Left renal pelvis (tissue), 4 donors: ENCODE results near the gene DAB2. TPM values are rescaled to one million over a fixed set of nuclear protein-coding genes. Genes with fewer than 3 reads are reported as not detected.
"Not testable (repeated sequence)": the region's sequence is repeated elsewhere in the genome, so short reads cannot be mapped to it uniquely, and the experiment has no call there.

Source experiments
- DNase-seq, 4 donors: peaks; one replicate each; pipeline ENCODE4 v3.0.0-alpha.2; 2013; ENCODE audit warnings: low read depth in 4 of 4, low spot score in 3 of 4
- polyA plus RNA-seq, 4 donors: library from polyadenylated mRNA; unstranded; fragments of 120-200 nt; gene quantifications; one replicate each; pipeline ENCODE4 v1.2.1, GENCODE V29; 2013; ENCODE audit not compliant: insufficient read length in 4 of 4

Gene DAB2
- polyA plus RNA-seq, 4 donors, result 125 to 212 (median 182) TPM

- no peak for DNase-seq
Measured at GRCh38 chr5:39353717-39354399, 70.9 kb downstream of the DAB2 start.

DNA sequence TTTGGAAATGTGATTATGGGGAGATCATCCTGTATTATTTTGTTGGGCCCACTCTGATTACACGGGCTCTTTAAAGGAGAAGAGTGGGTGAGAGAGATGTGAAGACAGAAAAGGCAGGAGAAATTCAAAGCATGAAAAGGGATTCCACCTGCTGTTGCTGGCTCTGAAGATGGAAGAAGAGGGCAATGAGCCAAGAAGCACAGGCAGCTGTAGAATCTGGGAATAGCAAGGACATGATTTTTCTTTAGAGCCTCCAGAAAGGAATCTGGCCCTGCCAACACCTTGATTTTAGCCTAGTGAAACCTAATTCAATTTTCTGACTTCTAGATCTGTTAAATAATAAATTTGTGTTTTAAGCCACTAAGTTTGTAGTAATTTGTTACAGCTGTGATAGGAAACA lies 71.8 kb downstream of the DAB2 start:
- DNase-seq, result no peak

GRCh38 chr5:39352170-39352569 lies 72.6 kb downstream of the DAB2 start:
- no peak for DNase-seq

- DNase-seq, result no peak
Measured at GRCh38 chr5:39349484-39349883, 75.3 kb downstream of the DAB2 start.

DNA sequence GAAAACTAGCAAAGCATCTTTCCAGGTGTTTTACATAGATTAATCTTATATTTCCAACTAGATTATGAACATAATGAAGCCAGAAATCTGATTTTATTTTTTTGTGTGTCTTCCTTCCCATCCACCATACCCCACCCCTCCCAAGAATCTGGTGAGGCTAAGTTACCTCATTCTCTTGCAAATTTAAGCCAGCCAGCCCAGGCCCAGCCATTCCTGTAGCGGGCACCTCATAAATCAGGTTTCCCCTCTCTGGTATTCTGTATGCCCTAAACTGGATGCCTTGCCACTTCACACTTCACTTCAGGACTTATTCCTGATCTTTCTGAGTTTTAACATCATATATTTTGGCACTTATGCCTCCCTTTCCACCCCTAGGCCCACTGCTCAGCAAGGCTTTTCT lies 82.3 kb downstream of the DAB2 start:
- no peak for DNase-seq

- no peak for DNase-seq
Measured at GRCh38 chr5:39341896-39342295, 82.9 kb downstream of the DAB2 start.

DNA sequence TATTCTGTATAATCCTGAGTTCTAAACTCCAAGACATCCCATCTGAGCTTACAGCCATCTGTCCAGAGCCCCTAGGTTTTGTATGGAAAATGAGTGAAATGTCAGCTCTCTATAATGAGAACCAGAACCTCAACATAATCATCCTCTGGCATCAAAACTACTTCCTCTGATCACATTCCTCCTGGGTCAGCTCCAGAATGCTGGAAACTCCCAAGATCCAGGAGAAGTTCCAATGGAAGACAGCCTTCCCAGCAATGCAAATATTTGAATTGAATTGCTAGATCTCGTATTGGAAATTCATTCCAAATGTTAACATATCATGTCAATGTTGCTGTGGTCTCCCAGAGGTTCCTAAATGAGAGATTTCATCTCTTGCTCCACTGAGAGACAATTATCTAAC lies 84.3 kb downstream of the DAB2 start:
- DNase-seq, result no peak

DNA sequence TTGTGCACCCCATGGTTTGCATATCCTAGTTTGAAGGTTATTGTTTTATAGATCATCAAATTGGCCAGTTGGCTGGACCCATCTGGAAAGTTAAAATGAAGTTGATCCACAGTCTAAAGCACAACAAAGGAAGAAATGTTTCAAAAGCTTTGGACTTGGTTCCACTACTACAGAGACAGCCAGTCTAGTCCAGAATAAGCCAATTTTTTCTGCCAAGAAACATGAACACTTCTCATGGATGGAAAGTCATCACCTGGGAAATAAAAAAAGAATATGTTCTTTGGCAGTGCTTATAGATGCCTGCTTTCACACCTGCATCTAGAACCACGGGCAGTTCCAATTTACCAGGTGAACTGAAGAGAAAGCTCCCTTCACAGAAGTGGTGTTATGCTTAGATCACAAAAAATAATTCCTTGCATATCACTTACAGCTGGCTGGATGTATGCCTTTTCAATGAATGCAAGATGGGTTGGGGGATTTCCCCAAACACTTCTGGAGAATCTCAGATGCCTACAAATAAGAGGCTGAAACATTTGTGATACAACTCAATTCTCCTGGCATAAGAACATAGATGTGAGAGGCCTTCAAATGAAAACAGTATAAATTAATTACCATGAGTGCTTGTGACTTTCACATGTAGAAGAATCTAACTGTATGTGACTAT lies 87.4 kb downstream of the DAB2 start:
- DNase-seq, result no peak

DNA sequence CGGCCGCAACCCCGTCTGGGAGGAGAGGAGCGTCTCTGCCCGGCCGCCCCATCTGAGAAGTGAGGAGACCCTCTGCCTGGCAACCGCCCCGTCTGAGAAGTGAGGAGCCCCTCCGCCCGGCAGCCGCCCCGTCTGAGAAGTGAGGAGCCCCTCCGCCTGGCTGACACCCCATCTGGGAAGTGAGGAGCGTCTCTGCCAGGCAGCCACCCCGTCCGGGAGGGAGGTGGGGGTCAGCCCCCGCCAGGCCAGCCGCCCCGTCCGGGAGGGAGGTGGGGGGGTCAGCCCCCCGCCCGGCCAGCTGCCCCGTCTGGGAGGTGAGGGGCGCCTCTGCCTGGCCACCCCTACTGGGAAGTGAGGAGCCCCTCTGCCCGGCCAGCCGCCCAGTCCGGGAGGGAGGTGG lies 90.5 kb downstream of the DAB2 start:
- not testable (repeated sequence) for DNase-seq

- DNase-seq, result no peak
Measured at GRCh38 chr5:39333104-39333503, 91.7 kb downstream of the DAB2 start.

- DNase-seq, result no peak
Measured at GRCh38 chr5:39331861-39332381, 92.9 kb downstream of the DAB2 start.

GRCh38 chr5:39328731-39329130 lies 96.0 kb downstream of the DAB2 start:
- DNase-seq, result no peak

DNA sequence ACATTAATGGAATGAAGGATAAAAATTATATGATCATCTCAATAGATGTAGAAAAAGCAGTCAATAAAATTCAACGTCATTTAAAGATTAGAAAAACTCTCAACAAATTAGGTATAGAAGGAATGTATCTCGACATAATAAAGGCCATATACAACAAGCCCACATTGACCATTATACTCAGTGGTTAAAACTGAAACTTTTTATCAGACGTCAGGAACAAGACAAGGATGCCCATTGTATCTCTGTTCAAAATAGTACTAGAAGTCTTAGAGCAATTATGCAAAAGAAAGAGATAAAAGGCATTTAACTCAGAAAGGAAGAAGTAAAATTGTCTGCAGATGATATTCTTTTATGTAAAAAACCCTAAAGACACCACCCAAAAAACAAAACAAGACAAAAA lies 101.2 kb downstream of the DAB2 start:
- no peak for DNase-seq

Other genes starting within 250 kb of the DAB2 start
- 1 to 10 TPM; 3.7 to 4.8 (median 4.4) TPM for gene FYB1, start 205.4 kb downstream of the DAB2 start, polyA plus RNA-seq
- under 1 TPM; 0.07 to 0.37 (median 0.30) TPM for gene C9, start 60.5 kb downstream of the DAB2 start, polyA plus RNA-seq